ENCODE results near the gene MRPS21.
"Not testable (repeated sequence)": the region's sequence is repeated elsewhere in the genome, so short reads cannot be mapped to it uniquely, and the experiment has no call there.

MRPS21 gene

GRCh38 chr1:150281758-150282557 lies 11.7 kb upstream of the MRPS21 start, which contains the start of gene CIART:
Gene CIART, plus strand, starts transcription at chr1:150282554. Its CDS starts 714 bp downstream, at chr1:150283268.
- DNase-seq (ENCODE audit: low read depth): peak; percentile 57

- DNase-seq (ENCODE audit: low read depth): no peak
Observed at GRCh38 chr1:150282558-150282958, 11.1 kb upstream of the MRPS21 start.

- DNase-seq (ENCODE audit: low read depth): no peak
Observed at GRCh38 chr1:150283260-150283659, 10.4 kb upstream of the MRPS21 start.

GRCh38 chr1:150288382-150288781 lies 5.3 kb upstream of the MRPS21 start:
- no peak for DNase-seq (ENCODE audit: low read depth)

GRCh38 chr1:150288822-150289221 lies 4.8 kb upstream of the MRPS21 start:
- DNase-seq (ENCODE audit: low read depth): no peak

GRCh38 chr1:150295476-150295875 lies 1.8 kb downstream of the MRPS21 start:
- no peak for DNase-seq (ENCODE audit: low read depth)

- DNase-seq (ENCODE audit: low read depth): no peak
Observed at GRCh38 chr1:150299716-150300115, 6.1 kb downstream of the MRPS21 start.

- no peak for DNase-seq (ENCODE audit: low read depth)
Observed at GRCh38 chr1:150302338-150302737, 8.7 kb downstream of the MRPS21 start.

- DNase-seq (ENCODE audit: low read depth): no peak
Observed at GRCh38 chr1:150302902-150303301, 9.2 kb downstream of the MRPS21 start.

GRCh38 chr1:150308585-150308984 lies 14.9 kb downstream of the MRPS21 start:
- DNase-seq (ENCODE audit: low read depth): not testable (repeated sequence)

GRCh38 chr1:150309758-150310508 lies 16.3 kb downstream of the MRPS21 start:
- DNase-seq (ENCODE audit: low read depth): no peak

GRCh38 chr1:150311762-150312161 lies 18.1 kb downstream of the MRPS21 start:
- DNase-seq (ENCODE audit: low read depth): no peak

- DNase-seq (ENCODE audit: low read depth): not testable (repeated sequence)
Observed at GRCh38 chr1:150314691-150315090, 21.0 kb downstream of the MRPS21 start.

- DNase-seq (ENCODE audit: low read depth): no peak
Observed at GRCh38 chr1:150320667-150320978, 27.0 kb downstream of the MRPS21 start.

- DNase-seq (ENCODE audit: low read depth): no peak
Observed at GRCh38 chr1:150321826-150322166, 28.1 kb downstream of the MRPS21 start.

GRCh38 chr1:150322310-150322709 lies 28.6 kb downstream of the MRPS21 start:
- DNase-seq (ENCODE audit: low read depth): no peak

- DNase-seq (ENCODE audit: low read depth): no peak
Observed at GRCh38 chr1:150332651-150333290, 39.1 kb downstream of the MRPS21 start.

GRCh38 chr1:150346316-150346715 lies 52.7 kb downstream of the MRPS21 start:
- no peak for DNase-seq (ENCODE audit: low read depth)

GRCh38 chr1:150352866-150353265 lies 59.2 kb downstream of the MRPS21 start:
- no peak for DNase-seq (ENCODE audit: low read depth)

Measured in activated T-cell treated with anti-CD3 and anti-CD28 coated beads for 1 hour (primary cell).